HepG2 (cell line): ENCODE results near the gene POU6F2. TPM values are rescaled to one million over a fixed set of nuclear protein-coding genes. Genes with fewer than 3 reads are reported as not detected.

Experiments used
- ATAC-seq: fragments of 200-7000 bp; cut with Tn5 transposase; 3 replicates; pipeline ENCODE4 v1.9.1; 2020; ENCODE audit warnings: mild to moderate bottlenecking, moderate library complexity
- BruUV-seq: library from RNA; stranded (reverse); fragments of 400-500 nt; replicated peaks from 2 replicates; lab custom pipeline; 2021; lab: Mats Ljungman, UMichigan
- CTCF ChIA-PET: fragments of 300-600 bp; formaldehyde crosslinking; extraction: SDS; loops from one replicate; lab custom pipeline; 2021; ENCODE audit warnings: low total read pairs, inconsistent platforms, low intra/inter-chr PET ratio; lab: Yijun Ruan, JAX
- POLR2A ChIA-PET: fragments of 350-600 bp; sonication (Branson Sonifier 250); formaldehyde crosslinking; loops from one replicate; lab custom pipeline; 2020; ENCODE audit warnings: antibody characterized with exemption, inconsistent platforms; lab: Yijun Ruan, JAX
- DNase-seq: peaks from one replicate; pipeline ENCODE4 v3.0.0-alpha.2; 2015; ENCODE audit warnings: low spot score
- FAIRE-seq: peaks from 3 replicates; lab custom pipeline; 2011; peaks lifted over from hg19 to GRCh38; lab: Jason Lieb, UNC
- H2AFZ ChIP-seq: one replicate; pipeline ENCODE4 v1.6.1; 2011; ENCODE audit warnings: low read length, inconsistent platforms
- H3K27ac ChIP-seq: fragments of 300-600 bp; 3 replicates; pipeline ENCODE4 v1.8.0; 2011; ENCODE audit warnings: mixed run types, mild to moderate bottlenecking, mixed read lengths, low read length, inconsistent platforms; ENCODE audit not compliant: insufficient read depth; ENCODE audit errors: extremely low read length
- H3K27me3 ChIP-seq, 2 experiments: fragments of 200-600 bp in 1 of 2; 2 replicates in 1 of 2; 3 replicates in 1 of 2; pipeline versions ENCODE4 v1.6.0 to v1.8.0; 2011; ENCODE audit warnings: low read length in 2 of 2, mild to moderate bottlenecking in 2 of 2, moderate library complexity in 2 of 2, inconsistent platforms in 1 of 2; ENCODE audit not compliant: insufficient read depth in 2 of 2, control insufficient read depth in 1 of 2
- H3K36me3 ChIP-seq, 2 experiments: fragments of 200-600 bp in 1 of 2; replicated peaks in 1 of 2; 2 replicates in 1 of 2; 3 replicates in 1 of 2; pipeline versions ENCODE4 v1.5.1 to v1.8.0; 2011; ENCODE audit warnings: low read length in 2 of 2, inconsistent platforms in 1 of 2; ENCODE audit not compliant: insufficient read depth in 2 of 2, control insufficient read depth in 1 of 2
- H3K4me1 ChIP-seq: 2 replicates; pipeline ENCODE4 v1.5.1; 2012; ENCODE audit warnings: low read length, inconsistent platforms; ENCODE audit not compliant: insufficient read depth
- H3K4me2 ChIP-seq: 2 replicates; pipeline ENCODE4 v1.6.0; 2011; ENCODE audit warnings: low read depth, low read length, inconsistent platforms
- H3K4me3 ChIP-seq, 3 experiments: fragments of 200-600 bp in 1 of 3; sonication (generic), shearing (Covaris generic) in 1 of 3; replicated peaks in 1 of 3; 2 replicates each; pipeline ENCODE4 v1.5.1; 2011 to 2016; ENCODE audit warnings: low read length in 3 of 3, inconsistent platforms in 2 of 3, low read depth in 2 of 3, mild to moderate bottlenecking in 2 of 3, control low read depth in 1 of 3, mixed read lengths in 1 of 3; ENCODE audit not compliant: insufficient read depth in 1 of 3
- H3K79me2 ChIP-seq: one replicate; pipeline ENCODE4 v1.6.1; 2011; ENCODE audit warnings: low read length, inconsistent platforms; ENCODE audit not compliant: insufficient read depth
- H3K9ac ChIP-seq: 2 replicates; pipeline ENCODE4 v1.6.0; 2011; ENCODE audit warnings: mild to moderate bottlenecking, low read depth, low read length, inconsistent platforms; ENCODE audit not compliant: insufficient read depth
- H3K9me3 ChIP-seq: 2 replicates; pipeline ENCODE4 v1.5.1; 2012; ENCODE audit warnings: mild to moderate bottlenecking, low read length
- H4K20me1 ChIP-seq: 2 replicates; pipeline ENCODE4 v1.6.0; 2011; ENCODE audit warnings: inconsistent platforms, mild to moderate bottlenecking, low read length, moderate library complexity; ENCODE audit not compliant: insufficient read depth
- BRCA1 ChIP-seq: sonication (generic); formaldehyde crosslinking; IDR thresholded peaks from 2 replicates; pipeline ENCODE4 v1.4.0; 2020; ENCODE audit warnings: missing genetic modification reagents
- CC2D1A ChIP-seq: sonication (generic); formaldehyde crosslinking; IDR thresholded peaks from 2 replicates; pipeline ENCODE4 v1.8.1; 2023; ENCODE audit warnings: mild to moderate bottlenecking, missing genetic modification reagents
- EZH2 ChIP-seq: conservative IDR thresholded peaks from 2 replicates; pipeline ENCODE4 v1.6.1; 2012; ENCODE audit warnings: mild to moderate bottlenecking, low read depth, low read length, moderate library complexity
- FOXP1 ChIP-seq, 2 experiments: fragments of 450-650 bp in 1 of 2; IDR thresholded peaks; 2 replicates each; pipeline ENCODE4 v1.6.1; 2017 to 2018; ENCODE audit warnings: antibody characterized with exemption in 1 of 2
- HMGA1 ChIP-seq: sonication (generic); formaldehyde crosslinking; conservative IDR thresholded peaks from 2 replicates; pipeline ENCODE4 v1.4.0; 2020; ENCODE audit warnings: missing genetic modification reagents
- KDM6A ChIP-seq: IDR thresholded peaks from 2 replicates; pipeline ENCODE4 v1.6.1; 2016; ENCODE audit warnings: low read depth
- KLF15 ChIP-seq: sonication (generic); formaldehyde crosslinking; IDR thresholded peaks from 2 replicates; pipeline ENCODE4 v1.8.1; 2023; ENCODE audit warnings: borderline replicate concordance, mild to moderate bottlenecking, inconsistent platforms, missing genetic modification reagents, mixed read lengths
- SIX4 ChIP-seq: sonication (generic); formaldehyde crosslinking; IDR thresholded peaks from 2 replicates; pipeline ENCODE4 v1.4.0; 2020; ENCODE audit warnings: missing genetic modification reagents
- SMARCE1 ChIP-seq: fragments of 450-650 bp; IDR thresholded peaks from 2 replicates; pipeline ENCODE4 v1.6.1; 2017; ENCODE audit warnings: borderline replicate concordance
- THYN1 ChIP-seq: sonication (generic); formaldehyde crosslinking; IDR thresholded peaks from 2 replicates; pipeline ENCODE4 v1.8.1; 2023; ENCODE audit warnings: low read depth, mild to moderate bottlenecking, moderate library complexity, missing genetic modification reagents, borderline replicate concordance
- ZFAT ChIP-seq: sonication (generic); formaldehyde crosslinking; conservative IDR thresholded peaks from 2 replicates; pipeline ENCODE4 v1.8.1; 2023; ENCODE audit warnings: missing genetic modification reagents, inconsistent platforms
- ZNF20 ChIP-seq: sonication (generic); formaldehyde crosslinking; IDR thresholded peaks from 2 replicates; pipeline ENCODE4 v1.4.0; 2020; ENCODE audit warnings: mild to moderate bottlenecking, moderate library complexity, missing genetic modification reagents
- ZNF292 ChIP-seq: sonication (generic); formaldehyde crosslinking; IDR thresholded peaks from 2 replicates; pipeline ENCODE4 v1.8.1; 2022; ENCODE audit warnings: mild to moderate bottlenecking, low read depth, missing genetic modification reagents, borderline replicate concordance
- ZNF382 ChIP-seq: sonication (generic); formaldehyde crosslinking; IDR thresholded peaks from 2 replicates; pipeline ENCODE4 v1.5.0; 2020; ENCODE audit warnings: missing genetic modification reagents, mild to moderate bottlenecking, borderline replicate concordance
- ZNF430 ChIP-seq: sonication (generic); formaldehyde crosslinking; IDR thresholded peaks from 2 replicates; pipeline ENCODE4 v1.9.0; 2021; ENCODE audit warnings: mild to moderate bottlenecking, missing genetic modification reagents
- ZNF460 ChIP-seq: sonication (generic); formaldehyde crosslinking; IDR thresholded peaks from 2 replicates; pipeline ENCODE4 v1.5.1; 2020; ENCODE audit warnings: missing genetic modification reagents, mild to moderate bottlenecking, borderline replicate concordance
- ZNF746 ChIP-seq: sonication (generic); formaldehyde crosslinking; IDR thresholded peaks from 2 replicates; pipeline ENCODE4 v1.8.0; 2022; ENCODE audit warnings: mild to moderate bottlenecking, missing genetic modification reagents
- ZZZ3 ChIP-seq: sonication (generic); formaldehyde crosslinking; IDR thresholded peaks from 2 replicates; pipeline ENCODE4 v1.4.0; 2020; ENCODE audit warnings: missing genetic modification reagents, mild to moderate bottlenecking, borderline replicate concordance
- WGBS: methylation state at CpG from one replicate; pipeline ENCODE4 v1.1.6; 2017; ENCODE audit warnings: low lambda C conversion rate; 5-methylcytosine and 5-hydroxymethylcytosine counted together
- in situ Hi-C: cut with HindIII; loops from 2 replicates; pipeline ENCODE4 v1.10.0; 2017; ENCODE audit warnings: low pct_unique_long_range_greater_than_20kb; ENCODE audit not compliant: extremely low pct_ligation_motif_present
- intact Hi-C: fragments of 100-400 bp; cut with micrococcal nuclease; formaldehyde crosslinking; loops from one replicate; pipeline ENCODE4 v1.10.0; 2022; ENCODE audit not compliant: unreplicated experiment
- polyA plus RNA-seq, 8 experiments: library from polyadenylated mRNA; depleted of rRNA in 3 of 8; stranded (reverse) in 7 of 8; unstranded in 1 of 8; fragments of >200 nt; fragmentation: Illumina TruSeq in 4 of 8; extraction: Trizol in 4 of 8; gene quantifications; 2 replicates each; pipeline versions ENCODE4 v1.2.1 to v1.2.3, GENCODE V29; 2011 to 2016; ENCODE audit warnings: low read depth in 4 of 8, missing spikeins in 1 of 8, mixed read lengths in 1 of 8; ENCODE audit not compliant: insufficient read depth in 1 of 8
- total RNA-seq, 5 experiments: library from RNA; depleted of rRNA; stranded (reverse); fragments of >200 nt; fragmentation: Illumina TruSeq; extraction: Trizol; gene quantifications; 2 replicates each; pipeline ENCODE4 v1.2.3, GENCODE V29; 2016; ENCODE audit warnings: low read depth in 1 of 5
- TF ChIP-seq, protein P1 (sequence below): sonication (generic); formaldehyde crosslinking; IDR thresholded peaks from 2 replicates; pipeline ENCODE4 v1.8.0; 2023; ENCODE audit warnings: mild to moderate bottlenecking, missing genetic modification reagents
- TF ChIP-seq, protein P2 (sequence below): sonication (generic); formaldehyde crosslinking; IDR thresholded peaks from 2 replicates; pipeline ENCODE4 v1.4.0; 2020; ENCODE audit warnings: missing genetic modification reagents; ENCODE audit errors: not compliant biosample characterization

Gene POU6F2
- total and polyA plus RNA-seq, 2 of the 13 experiments (the other 11 are each of a cell fraction or from before 2014, with no cell fraction given): not detected

GRCh38 chr7:39313974-39314373, 336.3 kb downstream of the POU6F2 start:
- H3K9me3 ChIP-seq: no peaks in the 10 kb centered on the region
- BruUV-seq: no TSS peak
- TF ChIP-seq SMARCE1 (no peak), CC2D1A (CRISPR knock-in tag) (no peak), BRCA1 (no peak), THYN1 (no peak), KDM6A (CRISPR knock-in tag) (no peak)
- TF ChIP-seq, protein P1, sequence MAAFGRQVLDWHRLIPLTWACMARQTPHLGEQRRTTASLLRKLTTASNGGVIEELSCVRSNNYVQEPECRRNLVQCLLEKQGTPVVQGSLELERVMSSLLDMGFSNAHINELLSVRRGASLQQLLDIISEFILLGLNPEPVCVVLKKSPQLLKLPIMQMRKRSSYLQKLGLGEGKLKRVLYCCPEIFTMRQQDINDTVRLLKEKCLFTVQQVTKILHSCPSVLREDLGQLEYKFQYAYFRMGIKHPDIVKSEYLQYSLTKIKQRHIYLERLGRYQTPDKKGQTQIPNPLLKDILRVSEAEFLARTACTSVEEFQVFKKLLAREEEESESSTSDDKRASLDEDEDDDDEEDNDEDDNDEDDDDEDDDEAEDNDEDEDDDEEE (CRISPR knock-in tag): no peak
- TF ChIP-seq, protein P2, sequence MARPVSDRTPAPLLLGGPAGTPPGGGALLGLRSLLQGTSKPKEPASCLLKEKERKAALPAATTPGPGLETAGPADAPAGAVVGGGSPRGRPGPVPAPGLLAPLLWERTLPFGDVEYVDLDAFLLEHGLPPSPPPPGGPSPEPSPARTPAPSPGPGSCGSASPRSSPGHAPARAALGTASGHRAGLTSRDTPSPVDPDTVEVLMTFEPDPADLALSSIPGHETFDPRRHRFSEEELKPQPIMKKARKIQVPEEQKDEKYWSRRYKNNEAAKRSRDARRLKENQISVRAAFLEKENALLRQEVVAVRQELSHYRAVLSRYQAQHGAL (CRISPR knock-in tag): no peak
- H3K9ac ChIP-seq: no peak overlapping the region
- no peak for ATAC-seq
- intact Hi-C loops (no loop called here), in situ Hi-C loops (no loop called here)
- ChIA-PET CTCF (no interaction called here), POLR2A (no interaction called here)
- no peaks in the 10 kb centered on the region for H4K20me1 ChIP-seq
- no peaks in the 10 kb centered on the region for H3K4me1 ChIP-seq
- H2AFZ ChIP-seq: no peak overlapping the region
- H3K27ac ChIP-seq: no peak overlapping the region
- no peak for DNase-seq
- H3K36me3 ChIP-seq: no peaks in the 10 kb centered on the region
- H3K4me2 ChIP-seq: no peak overlapping the region
- WGBS: 4% methylated on average over 5 of the region's 6 CpGs
- H3K79me2 ChIP-seq: no peaks in the 10 kb centered on the region
- H3K4me3 ChIP-seq: no peak overlapping the region
- FAIRE-seq: no peak
- H3K27me3 ChIP-seq: peaks cover 0 to 9% of the 10 kb centered on the region in 2 experiments; a peak in 3 of 5 replicates

GRCh38 chr7:39317107-39317506, 339.4 kb downstream of the POU6F2 start:
- CTCF ChIA-PET: no interaction called here
- TF ChIP-seq HMGA1 (CRISPR knock-in tag): no peak
- TF ChIP-seq SIX4 (CRISPR knock-in tag): no peak
- TF ChIP-seq ZNF20 (CRISPR knock-in tag): no peak
- no peak for TF ChIP-seq ZNF746 (CRISPR knock-in tag)
- no peak for TF ChIP-seq KLF15 (CRISPR knock-in tag)
- TF ChIP-seq ZNF382 (CRISPR knock-in tag): no peak
- TF ChIP-seq EZH2: no peak
- TF ChIP-seq ZFAT: no peak
- no peak for TF ChIP-seq ZZZ3
- no peak for TF ChIP-seq FOXP1 (IDR thresholded peaks at IDR 0.05)
- no peak for TF ChIP-seq FOXP1 (CRISPR knock-in tag; IDR thresholded peaks at IDR 0.05)
- no peak for TF ChIP-seq ZNF430
- TF ChIP-seq ZNF292 (CRISPR knock-in tag): no peak
- no peak for TF ChIP-seq ZNF460 (CRISPR knock-in tag)

More at GRCh38 chr7:39317107-39317506, 339.4 kb downstream of the POU6F2 start:
- FAIRE-seq (no peak), ATAC-seq (no peak), DNase-seq (no peak)
- in situ Hi-C loops (no loop called here), intact Hi-C loops (no loop called here)
- H3K27me3 ChIP-seq: peaks cover 0 to 3% of the 10 kb centered on the region in 2 experiments; a peak in 2 of 5 replicates
- no peaks in the 10 kb centered on the region for H3K4me1 ChIP-seq
- no peaks in the 10 kb centered on the region for H3K9me3 ChIP-seq
- BruUV-seq: no TSS peak
- no peak overlapping the region for H3K4me2 ChIP-seq
- H3K27ac ChIP-seq: no peak overlapping the region
- WGBS: 9% methylated on average over 5 of the region's 5 CpGs
- H2AFZ ChIP-seq: no peak overlapping the region
- no peaks in the 10 kb centered on the region for H3K79me2 ChIP-seq
- POLR2A ChIA-PET: no interaction called here
- no peak overlapping the region for H3K4me3 ChIP-seq
- H4K20me1 ChIP-seq: no peaks in the 10 kb centered on the region
- H3K9ac ChIP-seq: no peak overlapping the region
- H3K36me3 ChIP-seq: no peaks in the 10 kb centered on the region
